CD4-positive, alpha-beta T cell treated with Interleukin-2 at 100 ng/mL for 4 hours (primary cell): ENCODE data around the gene TMEM143.
"Not testable (repeated sequence)": the region's sequence is repeated elsewhere in the genome, so short reads cannot be mapped to it uniquely, and the experiment has no call there.

Experiments used
- DNase-seq: peaks from one replicate; pipeline ENCODE4 v3.0.0-alpha.2; 2020; ENCODE audit warnings: low spot score

Gene TMEM143

DNA sequence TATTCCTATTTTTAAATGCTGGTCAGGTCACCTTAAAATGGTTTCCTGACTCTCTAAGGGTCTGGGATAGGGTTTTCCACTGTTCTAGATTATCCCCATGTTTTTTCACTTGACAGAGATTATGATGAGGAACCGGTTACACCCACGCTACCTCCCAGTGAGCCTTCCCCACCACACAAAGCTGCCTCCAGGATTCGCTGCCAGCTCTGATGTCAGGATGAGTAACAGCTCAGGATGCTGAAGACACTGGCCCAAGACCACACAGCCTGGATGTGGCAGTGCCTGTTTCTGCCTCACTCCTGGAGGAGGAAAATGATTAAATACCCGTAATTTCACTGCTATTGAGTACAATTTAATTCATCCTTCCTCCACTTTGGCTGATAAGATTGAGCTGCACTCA lies 70.9 kb downstream of the TMEM143 start:
- DNase-seq, result no peak

DNA sequence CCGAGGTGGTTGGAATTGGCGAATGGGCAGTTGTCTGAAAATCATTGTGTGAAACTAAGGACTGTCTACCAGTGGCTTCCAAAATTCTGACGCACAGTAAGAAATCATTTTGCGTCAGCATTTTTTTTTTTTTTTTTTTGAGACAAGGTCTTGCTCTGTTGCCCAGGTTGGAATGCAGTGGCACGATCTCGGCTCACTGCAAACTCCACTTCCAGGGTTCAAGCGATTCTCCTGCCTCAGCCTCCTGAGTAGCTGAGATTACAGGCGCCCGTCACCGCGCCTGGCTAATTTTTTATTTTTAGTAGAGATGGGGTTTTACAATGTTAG lies 72.3 kb downstream of the TMEM143 start:
- not testable (repeated sequence) for DNase-seq

DNA sequence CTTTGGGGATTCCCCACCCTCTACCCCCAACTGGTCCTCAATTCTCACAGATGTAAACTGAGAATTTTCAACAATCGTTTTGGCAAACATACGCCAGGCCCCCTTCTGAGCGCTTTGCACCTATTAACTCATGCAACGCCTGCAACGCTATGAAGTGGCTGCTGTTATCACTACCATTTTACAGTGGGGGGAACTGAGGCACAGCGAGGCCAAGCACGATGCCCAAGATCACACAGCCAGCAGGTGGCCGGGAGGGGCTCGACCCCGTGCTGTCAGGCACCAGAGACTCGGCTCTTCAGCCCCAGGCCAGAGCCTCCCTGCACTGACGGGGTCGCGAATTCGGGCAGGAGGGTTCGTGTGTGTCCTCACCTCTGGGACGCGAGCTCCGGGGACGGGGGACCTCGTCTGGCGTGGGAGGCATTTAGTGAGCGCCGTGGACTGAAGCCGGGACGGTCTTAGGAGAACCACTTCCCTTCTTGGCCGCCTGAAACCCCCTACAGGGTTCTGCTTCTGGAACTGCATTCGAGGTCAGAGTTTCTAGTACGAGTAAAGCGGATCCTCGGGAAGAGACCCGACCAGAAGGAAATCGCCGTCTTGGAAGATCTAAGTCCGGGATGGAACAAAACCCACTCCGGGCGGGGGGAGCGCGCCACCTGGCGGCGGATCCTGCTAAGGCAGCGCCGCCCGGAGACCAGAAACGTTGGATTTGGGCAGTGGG lies 72.8 kb downstream of the TMEM143 start:
- peak; percentile 53 for DNase-seq

DNA sequence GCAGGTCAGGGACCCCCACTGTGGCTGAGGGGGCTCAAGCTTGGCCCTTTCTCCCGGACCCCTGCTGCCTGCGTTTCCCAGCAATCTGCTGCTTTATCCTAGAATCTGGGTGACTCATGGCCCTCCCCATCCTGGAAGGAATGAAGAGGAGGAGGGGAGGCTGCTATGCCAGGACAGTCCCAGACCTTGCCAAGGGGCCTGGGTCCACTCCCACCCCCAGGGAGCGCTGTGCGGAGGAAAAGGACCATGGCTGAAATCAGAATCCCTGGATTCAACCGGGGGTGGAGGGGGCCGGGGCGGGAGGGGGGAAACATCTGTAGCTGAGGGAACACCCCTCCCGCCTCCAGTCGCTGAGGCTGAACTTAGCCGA lies 73.4 kb downstream of the TMEM143 start:
- DNase-seq, result no peak

DNA sequence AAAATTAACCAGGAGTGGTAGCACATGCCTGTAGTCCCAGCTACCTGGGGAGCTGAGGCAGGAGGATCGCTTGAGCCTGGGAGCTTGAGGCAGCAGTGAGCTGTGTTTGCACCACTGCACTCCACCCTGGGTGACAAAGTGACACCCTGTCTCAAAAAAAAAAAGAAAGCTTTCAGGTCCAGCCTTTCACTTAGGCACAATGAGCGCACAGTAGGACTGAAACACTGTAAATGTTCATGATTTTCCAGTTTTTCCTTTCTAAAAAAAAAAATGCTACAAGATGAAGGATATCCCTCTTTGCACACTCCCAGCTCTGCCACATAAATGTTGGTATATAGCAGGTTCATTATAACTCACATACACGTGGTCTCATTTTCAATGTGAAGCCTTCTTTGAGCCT lies 76.0 kb downstream of the TMEM143 start:
- DNase-seq, result no peak

DNA sequence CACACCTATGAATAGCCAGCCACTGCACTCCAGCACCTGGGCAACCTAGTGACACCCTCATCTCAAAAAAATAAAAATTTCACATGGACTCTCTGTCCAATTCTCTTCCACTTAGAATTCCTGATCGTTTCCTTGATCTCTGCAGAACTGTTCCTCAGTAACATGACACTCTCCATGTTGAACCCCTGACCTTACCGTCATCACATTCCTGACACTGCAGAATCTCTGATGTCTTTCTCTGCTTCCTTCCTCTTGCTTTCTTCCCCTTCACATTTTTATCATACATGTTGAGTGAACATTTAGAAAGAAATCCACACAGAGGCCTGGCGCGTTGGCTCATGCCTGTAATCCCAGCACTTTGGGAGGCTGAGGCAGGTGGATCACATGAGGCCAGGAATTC lies 78.8 kb downstream of the TMEM143 start:
- DNase-seq, result no peak

DNA sequence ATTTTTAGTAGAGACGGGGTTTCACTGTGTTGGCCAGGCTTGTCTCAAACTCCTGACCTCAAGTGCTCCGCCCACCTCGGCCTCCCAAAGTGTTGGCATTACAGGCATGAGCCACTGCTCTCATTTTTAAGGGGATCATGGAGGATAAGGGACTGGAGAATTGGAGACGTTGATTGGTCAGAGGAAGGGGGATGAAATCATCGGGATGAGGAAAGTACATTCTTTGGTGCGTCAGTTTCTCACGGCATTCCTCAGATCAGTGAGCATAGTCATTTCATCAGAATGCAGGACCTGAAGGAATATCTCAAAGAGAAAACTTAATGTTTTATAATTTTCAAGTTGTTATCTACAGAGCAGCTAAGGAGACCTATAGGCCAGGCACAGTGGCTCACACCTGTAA lies 79.8 kb downstream of the TMEM143 start:
- no peak for DNase-seq
